Subcutaneous adipose tissue (tissue), 4 donors: Measurements from ENCODE around the gene CASK. TPM values are rescaled to one million over a fixed set of nuclear protein-coding genes. Genes with fewer than 3 reads are reported as not detected.

Experiments
- CTCF ChIP-seq: fragments of 450-650 bp; IDR thresholded peaks from one replicate; pipeline ENCODE4 v1.5.1; 2016; ENCODE audit warnings: low read depth, mild to moderate bottlenecking, control low read depth, antibody characterized with exemption, moderate library complexity
- total RNA-seq, 4 donors: library from RNA; depleted of rRNA; stranded (reverse); fragments of >200 nt; gene quantifications; one replicate each; pipeline ENCODE4 v1.1.0, GENCODE V29; 2016

The CASK gene
- total RNA-seq, 4 donors from 2014 or later, result 27.4 to 48.1 (median 32.5) TPM

- TF ChIP-seq CTCF, result no peak
Observed at GRCh38 chrX:41863343-41864203, 59.8 kb downstream of the CASK start.

GRCh38 chrX:41862562-41863184, 60.7 kb downstream of the CASK start:
- no peak for TF ChIP-seq CTCF

GRCh38 chrX:41858161-41858775, 65.1 kb downstream of the CASK start:
- no peak for TF ChIP-seq CTCF

- TF ChIP-seq CTCF, result no peak
Observed at GRCh38 chrX:41857670-41858069, 65.7 kb downstream of the CASK start.

GRCh38 chrX:41846714-41847113, 76.6 kb downstream of the CASK start:
- no peak for TF ChIP-seq CTCF

- TF ChIP-seq CTCF, result no peak
Observed at GRCh38 chrX:41837270-41837944, 85.9 kb downstream of the CASK start.
